Upper lobe of right lung (tissue), 1 donor: ENCODE results near the gene GATAD2A. TPM values are rescaled to one million over a fixed set of nuclear protein-coding genes. Genes with fewer than 3 reads are reported as not detected.

ENCODE experiments used
- ATAC-seq: fragments of 200-7000 bp; cut with Tn5 transposase; one replicate; pipeline ENCODE4 v1.9.1; 2020; ENCODE audit warnings: mild to moderate bottlenecking, moderate library complexity
- DNase-seq: peaks from one replicate; pipeline ENCODE4 v3.0.0-alpha.2; 2020
- H3K27ac ChIP-seq: fragments of 200-600 bp; one replicate; pipeline ENCODE4 v1.8.0; 2022
- H3K27me3 ChIP-seq: fragments of 200-600 bp; one replicate; pipeline ENCODE4 v1.8.0; 2022; ENCODE audit warnings: mild to moderate bottlenecking
- H3K36me3 ChIP-seq: fragments of 200-600 bp; one replicate; pipeline ENCODE4 v1.8.0; 2022
- H3K4me1 ChIP-seq: fragments of 200-600 bp; one replicate; pipeline ENCODE4 v1.8.0; 2022
- H3K4me3 ChIP-seq: fragments of 200-600 bp; one replicate; pipeline ENCODE4 v1.8.0; 2022; ENCODE audit warnings: mild to moderate bottlenecking
- H3K9me3 ChIP-seq: fragments of 200-600 bp; one replicate; pipeline ENCODE4 v1.8.0; 2022
- CTCF ChIP-seq: fragments of 200-600 bp; IDR thresholded peaks from one replicate; pipeline ENCODE4 v1.8.0; 2022; ENCODE audit warnings: antibody characterized with exemption
- intact Hi-C: fragments of 100-400 bp; cut with DNase I; formaldehyde crosslinking; loops from one replicate; pipeline ENCODE4 v1.11.0; 2022
- total RNA-seq: library from RNA; stranded (reverse); fragmentation: NEBNext Ultra II Directional; extraction: Animal tissue kit (Norgen Biotek cat#: 25700); gene quantifications from one replicate; pipeline ENCODE4 v1.2.1, GENCODE V29; 2021
- donor health status: DM: no; HTN: yes; CAD: no; lungs with severe emphysema.

The GATAD2A gene
- total RNA-seq, 1 donor from 2014 or later, result 85.8 TPM

GRCh38 chr19:19502808-19503602, 97.5 kb downstream of the GATAD2A start:
- ATAC-seq, result peak; percentile 77
- Histone ChIP-seq H3K27me3 (no peaks in the 10 kb centered on the region), H3K4me1 (no peaks in the 10 kb centered on the region), H3K36me3 (peaks cover 92% of the 10 kb centered on the region), H3K9me3 (no peaks in the 10 kb centered on the region), H3K4me3 (no peak overlapping the region), H3K27ac (no peak overlapping the region)
- no peak for TF ChIP-seq CTCF
- intact Hi-C loops, result no loop called here
- DNase-seq, result no peak

- Histone ChIP-seq H3K4me3 (no peak overlapping the region), H3K36me3 (peaks cover 72% of the 10 kb centered on the region), H3K9me3 (no peaks in the 10 kb centered on the region), H3K27me3 (no peaks in the 10 kb centered on the region), H3K27ac (no peak overlapping the region), H3K4me1 (no peaks in the 10 kb centered on the region)
- DNase-seq (no peak), ATAC-seq (no peak)
- intact Hi-C loops, result no loop called here
- no peak for TF ChIP-seq CTCF
Observed at GRCh38 chr19:19504754-19505668, 99.5 kb downstream of the GATAD2A start.

- intact Hi-C loops, result no loop called here
- H3K36me3 ChIP-seq, result peaks cover 64% of the 10 kb centered on the region
- ATAC-seq (no peak), DNase-seq (no peak)
- no peaks in the 10 kb centered on the region for H3K9me3 ChIP-seq
- no peaks in the 10 kb centered on the region for H3K27me3 ChIP-seq
- H3K27ac ChIP-seq, result no peak overlapping the region
- no peaks in the 10 kb centered on the region for H3K4me1 ChIP-seq
- TF ChIP-seq CTCF, result no peak
- no peak overlapping the region for H3K4me3 ChIP-seq
Observed at GRCh38 chr19:19505669-19506326, 100.3 kb downstream of the GATAD2A start.

- H3K4me1 ChIP-seq, result no peaks in the 10 kb centered on the region
- no peak overlapping the region for H3K27ac ChIP-seq
- peaks cover 56% of the 10 kb centered on the region for H3K36me3 ChIP-seq
- no peaks in the 10 kb centered on the region for H3K27me3 ChIP-seq
- no peak overlapping the region for H3K4me3 ChIP-seq
- ATAC-seq, result no peak
- TF ChIP-seq CTCF, result no peak
- no peak for DNase-seq
- no peaks in the 10 kb centered on the region for H3K9me3 ChIP-seq
- intact Hi-C loops, result no loop called here
Observed at GRCh38 chr19:19506592-19506991, 101.1 kb downstream of the GATAD2A start.

GRCh38 chr19:19507354-19507753, 101.9 kb downstream of the GATAD2A start:
- intact Hi-C loops, result no loop called here
- DNase-seq (no peak), ATAC-seq (no peak)
- no peaks in the 10 kb centered on the region for H3K4me1 ChIP-seq
- no peak for TF ChIP-seq CTCF
- no peak overlapping the region for H3K4me3 ChIP-seq
- H3K9me3 ChIP-seq, result no peaks in the 10 kb centered on the region
- peaks cover 49% of the 10 kb centered on the region for H3K36me3 ChIP-seq
- H3K27me3 ChIP-seq, result no peaks in the 10 kb centered on the region
- H3K27ac ChIP-seq, result no peak overlapping the region
